HG03460 (cell line): ENCODE results near the gene MRPL11.

Experiments used
- ATAC-seq: cut with Tn5 transposase; IDR thresholded peaks from one replicate; pipeline ENCODE4 v1.9.1; 2021; ENCODE audit not compliant: unreplicated experiment

The MRPL11 gene

DNA sequence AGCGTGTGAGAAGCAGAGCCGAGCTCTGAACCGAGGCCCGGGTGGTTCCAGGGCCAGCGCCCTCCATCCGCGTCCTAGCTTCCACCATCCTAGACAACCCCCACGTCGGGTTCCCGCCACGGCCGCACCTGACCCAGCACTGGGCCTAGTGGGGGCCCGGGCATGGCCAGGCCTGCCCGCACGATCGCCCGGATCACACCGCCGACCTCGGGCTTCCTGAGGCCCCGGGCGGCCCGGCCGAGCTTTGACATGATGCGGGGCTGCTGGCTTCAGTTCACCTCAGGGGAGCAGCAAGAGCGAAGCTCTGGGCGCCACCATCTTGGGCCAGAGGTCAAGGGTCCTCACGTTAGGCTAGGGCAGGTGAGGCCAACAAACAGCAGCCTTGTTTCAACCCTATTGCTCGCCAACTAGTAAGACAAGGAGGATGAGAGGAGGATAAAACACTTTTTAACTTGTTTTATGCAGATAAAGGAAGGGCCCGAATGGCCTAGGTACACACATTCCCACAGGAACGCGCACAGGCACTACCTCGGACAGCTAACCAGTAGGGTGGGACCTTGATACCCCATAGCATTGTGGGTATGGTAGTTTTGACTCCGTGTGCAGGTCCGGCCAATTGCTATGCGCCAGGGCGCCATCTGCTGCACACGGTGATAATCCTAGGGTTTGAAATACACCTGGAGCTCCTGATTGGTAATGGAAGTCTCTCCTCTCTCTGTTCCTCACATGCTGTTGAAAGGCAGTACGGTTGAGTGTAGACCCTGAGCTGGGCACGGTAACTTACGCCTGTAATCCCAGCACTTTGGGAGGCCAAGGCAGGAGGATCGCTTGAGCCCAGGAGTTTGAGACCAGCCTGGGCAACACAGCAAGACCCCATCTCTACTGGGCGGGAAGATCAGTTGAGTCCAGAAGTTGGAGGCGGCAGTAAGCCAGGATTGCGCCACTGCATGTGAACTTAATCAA lies at the start of gene MRPL11:
TSS of gene MRPL11 (minus strand) at position 345 of the 963 bp plus-strand sequence. CDS start at position 251, 94 bp downstream.
- ATAC-seq, result peak; percentile 85

GRCh38 chr11:66484806-66485380 lies 46.2 kb upstream of the MRPL11 start:
- no peak for ATAC-seq

DNA sequence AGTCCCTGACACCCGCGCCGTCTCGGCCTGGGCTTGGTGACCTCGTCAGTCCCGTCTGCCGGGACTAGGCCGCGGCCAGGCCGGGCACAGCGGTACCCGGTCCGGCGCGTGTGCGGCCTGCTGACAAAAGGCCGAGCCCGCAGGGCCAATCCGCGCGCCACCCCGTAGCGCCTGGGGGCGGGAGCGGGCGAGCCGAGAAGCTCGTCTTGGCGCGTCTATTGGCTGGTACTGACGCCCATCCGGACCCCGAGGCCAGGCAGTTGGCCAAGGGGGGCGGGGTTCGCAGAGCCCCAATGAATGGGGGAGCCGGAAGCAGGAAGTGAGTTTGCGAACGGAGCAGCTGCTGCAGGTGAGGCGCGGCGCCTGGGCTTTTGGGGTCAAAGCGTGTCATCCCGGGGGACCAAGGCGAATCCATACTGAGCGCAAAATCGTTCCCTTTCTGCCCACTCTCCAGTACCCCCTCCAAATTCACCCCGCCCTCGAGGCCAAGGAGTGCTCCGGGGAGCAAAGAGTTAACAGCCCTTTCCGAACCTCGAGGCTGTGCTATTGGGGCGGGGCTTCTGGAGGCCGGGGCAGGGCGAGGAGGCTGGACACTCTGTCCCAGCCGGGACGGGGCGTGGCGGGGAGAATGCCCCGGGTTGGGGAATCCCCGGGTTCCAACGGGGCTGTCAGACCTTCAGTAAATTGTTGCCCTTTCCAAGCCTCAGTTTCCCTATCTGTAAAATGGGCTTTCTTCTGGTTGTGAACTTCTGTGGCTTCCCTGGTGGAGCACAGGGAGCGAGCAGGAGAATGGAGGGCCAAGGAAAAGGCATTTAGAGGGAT lies 41.7 kb upstream of the MRPL11 start, which contains the start of gene DPP3:
TSS of gene DPP3 (plus strand) at position 318 of the 822 bp plus-strand sequence. CDS start 1,767 bp downstream, outside the sequence.
- peak; percentile 82 for ATAC-seq

- peak; percentile 1 for ATAC-seq
Measured at GRCh38 chr11:66479394-66480116, 40.9 kb upstream of the MRPL11 start.

- no peak for ATAC-seq
Measured at GRCh38 chr11:66478729-66479393, 40.2 kb upstream of the MRPL11 start.

DNA sequence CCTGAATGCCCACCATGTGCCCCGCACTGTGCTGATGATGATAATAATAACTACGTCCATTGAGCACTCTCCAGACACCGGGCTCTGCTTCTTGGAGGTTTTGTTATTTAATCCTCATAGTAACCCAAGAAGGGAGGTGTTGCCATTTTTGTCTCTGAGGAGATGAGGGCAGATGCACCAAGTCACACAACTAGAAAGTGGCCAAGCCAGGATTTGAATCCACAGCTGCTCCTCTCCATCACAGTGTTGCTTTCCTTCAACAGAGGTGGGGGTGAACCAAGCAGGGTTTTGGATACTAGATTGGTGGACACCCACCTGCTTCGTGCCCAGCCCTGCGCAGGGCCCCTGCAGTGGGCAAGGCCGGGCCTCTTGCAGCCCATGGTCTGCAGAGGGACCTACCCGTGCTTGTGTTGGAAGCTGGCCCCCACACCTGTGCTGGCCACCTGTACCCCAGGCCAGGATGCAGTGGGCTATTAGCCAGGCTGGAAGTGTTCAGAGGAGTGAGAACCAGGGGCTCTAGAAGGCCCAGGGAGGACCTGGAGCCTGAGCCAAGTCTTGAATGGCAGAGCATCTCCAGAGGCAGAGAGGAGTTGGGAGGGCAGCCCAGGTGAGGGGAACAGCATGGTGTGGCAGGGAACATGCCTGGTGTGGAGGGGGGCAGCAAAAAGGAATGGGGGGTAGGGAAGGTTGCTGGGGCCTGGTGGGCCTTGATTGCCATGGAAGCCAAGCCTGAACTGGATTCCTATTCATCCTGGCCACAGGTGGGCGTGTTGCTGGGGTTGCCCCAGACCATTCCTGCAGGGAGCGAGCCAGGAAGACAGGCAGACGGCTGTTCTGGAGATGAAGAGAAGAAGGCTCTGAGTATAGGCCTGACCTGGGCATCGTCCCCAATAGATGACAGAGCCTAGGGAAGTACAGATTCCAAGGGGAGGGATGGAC lies 38.9 kb upstream of the MRPL11 start:
- no peak for ATAC-seq

DNA sequence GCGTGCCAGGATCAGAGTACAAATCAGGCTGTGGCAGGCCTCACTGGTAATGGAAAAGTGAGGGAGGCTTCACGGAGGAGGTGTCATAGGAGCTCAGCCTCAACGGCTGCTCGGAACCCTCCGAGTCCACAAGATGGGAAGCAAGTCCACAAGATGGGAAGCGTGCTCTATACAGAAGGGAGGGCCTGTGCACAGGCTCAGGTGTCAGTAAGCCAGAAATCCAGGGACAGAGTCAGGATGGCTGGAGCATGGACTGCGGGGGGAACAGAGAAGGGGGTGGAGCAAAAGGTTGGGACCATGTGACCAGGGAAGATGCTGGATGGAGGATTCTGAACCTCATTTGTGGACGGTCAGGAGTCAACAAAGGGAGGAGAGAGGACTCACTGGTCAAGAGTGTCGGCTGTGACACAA lies 38.2 kb upstream of the MRPL11 start:
- ATAC-seq, result no peak

- ATAC-seq, result no peak
Measured at GRCh38 chr11:66476173-66476840, 37.7 kb upstream of the MRPL11 start.

DNA sequence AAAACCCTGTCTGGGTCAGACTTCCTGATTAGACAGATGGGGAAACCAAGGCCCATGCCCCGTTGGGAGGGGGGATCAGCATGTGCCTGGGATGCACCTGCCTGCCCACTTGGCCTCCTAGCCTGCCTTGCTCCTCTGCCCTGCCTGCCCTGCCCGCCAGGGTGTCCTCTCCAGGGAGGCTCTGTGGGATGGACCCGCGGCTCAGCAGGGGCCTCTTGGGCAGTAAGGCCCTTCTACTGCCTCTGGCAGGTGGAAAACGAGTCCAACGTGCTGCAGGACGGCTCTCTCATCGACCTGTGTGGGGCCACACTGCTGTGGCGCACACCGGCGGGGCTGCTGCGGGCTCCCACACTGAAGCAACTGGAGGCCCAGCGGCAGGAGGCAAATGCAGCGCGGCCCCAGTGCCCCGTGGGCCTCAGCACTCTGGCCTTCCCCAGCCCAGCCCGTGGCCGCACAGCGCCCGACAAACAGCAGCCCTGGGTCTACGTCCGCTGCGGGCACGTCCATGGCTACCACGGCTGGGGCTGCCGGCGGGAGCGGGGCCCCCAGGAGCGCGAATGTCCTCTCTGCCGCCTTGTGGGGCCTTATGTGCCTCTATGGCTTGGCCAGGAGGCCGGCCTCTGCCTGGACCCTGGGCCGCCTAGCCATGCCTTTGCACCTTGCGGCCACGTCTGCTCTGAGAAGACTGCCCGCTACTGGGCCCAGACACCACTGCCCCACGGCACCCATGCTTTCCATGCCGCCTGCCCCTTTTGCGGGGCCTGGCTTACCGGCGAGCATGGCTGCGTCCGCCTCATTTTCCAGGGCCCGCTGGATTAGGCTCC lies 36.9 kb upstream of the MRPL11 start:
- no peak for ATAC-seq

- ATAC-seq, result no peak
Measured at GRCh38 chr11:66473608-66474515, 35.2 kb upstream of the MRPL11 start.

DNA sequence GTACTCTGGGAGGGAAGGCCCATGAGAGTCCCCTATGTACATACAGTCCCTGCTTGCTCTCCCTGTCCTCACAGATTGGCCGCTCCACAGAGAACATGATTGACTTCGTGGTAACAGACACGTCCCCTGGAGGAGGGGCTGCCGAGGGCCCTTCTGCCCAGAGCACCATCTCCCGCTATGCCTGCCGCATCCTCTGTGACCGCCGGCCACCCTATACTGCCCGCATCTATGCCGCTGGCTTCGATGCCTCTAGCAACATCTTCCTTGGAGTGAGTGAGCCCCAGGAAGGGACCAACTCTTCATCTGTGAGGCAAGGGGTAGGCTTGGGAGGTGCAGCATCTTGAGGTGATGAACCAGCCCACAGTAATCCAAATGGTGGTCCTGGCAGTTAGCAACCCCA lies 34.5 kb upstream of the MRPL11 start:
- ATAC-seq, result no peak

DNA sequence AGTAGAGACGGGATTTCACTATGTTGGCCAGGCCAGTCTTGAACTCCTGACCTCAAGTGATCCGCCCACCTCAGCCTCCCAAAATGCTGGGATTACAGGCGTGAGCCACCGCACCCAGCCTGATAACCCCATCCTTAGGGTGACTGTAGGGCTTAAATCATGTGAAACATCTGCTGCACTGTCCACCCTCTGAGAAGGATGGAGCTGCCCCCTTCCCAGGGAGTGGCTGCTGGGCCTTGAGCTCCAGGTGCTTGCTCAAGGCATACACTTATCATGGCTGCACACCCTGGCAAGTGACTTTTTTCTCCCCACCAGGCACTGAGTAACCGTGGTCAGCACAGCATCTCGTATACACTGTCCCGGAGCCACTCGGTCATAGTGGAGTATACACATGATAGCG lies 33.4 kb upstream of the MRPL11 start:
- no peak for ATAC-seq

- no peak for ATAC-seq
Measured at GRCh38 chr11:66471142-66471541, 32.5 kb upstream of the MRPL11 start.

DNA sequence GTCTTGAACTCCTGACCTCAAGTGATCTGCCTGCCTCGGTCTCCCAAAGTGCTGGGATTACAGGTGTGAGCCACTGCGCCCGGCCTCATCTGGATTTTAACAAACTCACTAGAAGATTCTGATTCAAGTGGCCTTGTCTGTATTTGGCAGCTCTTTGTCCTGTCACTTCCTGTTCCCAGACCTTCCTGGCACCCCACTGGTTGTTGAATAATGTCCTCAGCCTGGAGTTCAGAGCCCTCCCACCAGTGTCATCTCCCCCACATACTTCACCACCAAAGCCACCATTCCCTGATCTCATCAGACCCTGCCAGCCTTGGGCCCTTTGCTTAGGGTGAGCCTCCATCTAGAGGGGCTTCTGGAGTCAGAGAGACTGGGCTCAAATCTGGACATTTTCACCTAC lies 31.4 kb upstream of the MRPL11 start:
- no peak for ATAC-seq

- no peak for ATAC-seq
Measured at GRCh38 chr11:66469441-66469840, 30.8 kb upstream of the MRPL11 start.

GRCh38 chr11:66468691-66469090 lies 30.0 kb upstream of the MRPL11 start:
- no peak for ATAC-seq

DNA sequence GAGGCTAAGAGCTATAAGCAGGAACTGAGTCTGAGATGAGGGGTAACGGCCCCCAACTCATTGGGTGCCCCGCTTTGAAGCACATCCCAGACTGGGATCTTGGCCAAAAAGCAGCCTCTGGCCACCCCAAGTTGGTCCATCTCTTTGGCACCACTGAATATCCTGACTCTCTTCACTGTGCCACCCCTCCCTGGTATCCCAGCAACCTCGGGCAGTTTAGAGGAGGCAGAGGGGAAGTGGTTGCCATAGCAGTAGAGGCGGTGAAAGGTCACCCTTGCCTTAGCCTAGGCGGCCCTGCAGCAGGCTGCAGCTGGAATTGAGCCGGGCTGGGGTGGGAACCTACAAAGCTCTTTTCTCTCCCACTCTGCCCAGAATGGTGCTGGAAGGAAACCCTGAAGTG lies 29.1 kb upstream of the MRPL11 start:
- ATAC-seq, result no peak
